Stimulated activated naive B cell treated with anti-CD40 and anti-IgM and Interleukin-4, amounts not matched to agents 10 μg/mL and 1 μg/mL and 100 μg/mL, for 72 hours (primary cell): ENCODE measurements around the gene SYT8.
A peak's percentile ranks its signal among the peaks of the same experiment; 100 is the strongest.

Experiments used
- ATAC-seq, 2 donors: fragments of 150-1000 bp; cut with Tn5 transposase; replicated peaks; 2 replicates each; pipeline ENCODE4 v1.10.0; 2021; ENCODE audit warnings: moderate library complexity in 1 of 2
- DNase-seq: peaks from one replicate; pipeline ENCODE4 v3.0.0; 2021
- H3K27ac Mint-ChIP-seq: one replicate; pipeline ENCODE4 v1.8.0; 2022; ENCODE audit warnings: mild to moderate bottlenecking, mixed read lengths
- H3K27me3 Mint-ChIP-seq, 2 donors: one replicate each; pipeline ENCODE4 v1.8.0; 2022; ENCODE audit warnings: mixed read lengths in 2 of 2
- H3K36me3 Mint-ChIP-seq, 2 donors: one replicate each; pipeline ENCODE4 v1.8.0; 2022; ENCODE audit warnings: mixed read lengths in 2 of 2, mild to moderate bottlenecking in 1 of 2
- H3K4me1 Mint-ChIP-seq, 2 donors: one replicate each; pipeline ENCODE4 v1.8.0; 2022; ENCODE audit warnings: mixed read lengths in 2 of 2, mild to moderate bottlenecking in 1 of 2
- H3K4me3 Mint-ChIP-seq, 2 donors: one replicate each; pipeline ENCODE4 v1.8.0; 2022; ENCODE audit warnings: mild to moderate bottlenecking in 2 of 2, mixed read lengths in 2 of 2, moderate library complexity in 1 of 2
- H3K9me3 Mint-ChIP-seq, 2 donors: one replicate each; pipeline ENCODE4 v1.8.0; 2022; ENCODE audit warnings: mixed read lengths in 2 of 2, mild to moderate bottlenecking in 1 of 2

The SYT8 gene

GRCh38 chr11:1851468-1852180 is 16.8 kb downstream of the SYT8 start:
- peaks cover 3 to 19% of the 10 kb centered on the region in 2 donors for H3K36me3 Mint-ChIP-seq
- H3K27ac Mint-ChIP-seq, result peak overlapping the region; percentile 96
- DNase-seq (no peak), ATAC-seq (no peak)
- H3K9me3 Mint-ChIP-seq, result no peaks in the 10 kb centered on the region
- H3K4me1 Mint-ChIP-seq, result peaks cover 68 to 100% of the 10 kb centered on the region in 2 donors
- peak overlapping the region; percentile 58 to 96 for H3K4me3 Mint-ChIP-seq
- H3K27me3 Mint-ChIP-seq, result no peaks in the 10 kb centered on the region

GRCh38 chr11:1852271-1852876 is 17.6 kb downstream of the SYT8 start:
- Mint-ChIP-seq H3K4me3 (peak overlapping the region; percentile 89 to 96), H3K27ac (peak overlapping the region; percentile 96), H3K27me3 (no peaks in the 10 kb centered on the region), H3K9me3 (no peaks in the 10 kb centered on the region), H3K36me3 (peaks cover 3 to 19% of the 10 kb centered on the region in 2 donors), H3K4me1 (peaks cover 62 to 93% of the 10 kb centered on the region in 2 donors)
- no peak for DNase-seq
- no peak for ATAC-seq

GRCh38 chr11:1852877-1853276 is 18.1 kb downstream of the SYT8 start, which contains the start of gene LSP1:
TSS of gene LSP1 (plus strand) at chr11:1853084. CDS start at chr11:1853145, 61 bp downstream.
- Mint-ChIP-seq H3K4me1 (peaks cover 57 to 90% of the 10 kb centered on the region in 2 donors), H3K27me3 (no peaks in the 10 kb centered on the region), H3K4me3 (peak within 1 kb of the TSS; percentile 89 to 96), H3K36me3 (peaks cover 4 to 19% of the 10 kb centered on the region in 2 donors), H3K9me3 (no peaks in the 10 kb centered on the region), H3K27ac (peak within 1 kb of the TSS; percentile 96)
- DNase-seq (peak; percentile 92), ATAC-seq (peak; percentile 60 to 72)

GRCh38 chr11:1853376-1854131 is 18.8 kb downstream of the SYT8 start:
- Mint-ChIP-seq H3K4me1 (peaks cover 57 to 90% of the 10 kb centered on the region in 2 donors), H3K36me3 (peaks cover 4 to 25% of the 10 kb centered on the region in 2 donors), H3K27ac (peak overlapping the region; percentile 96), H3K9me3 (no peaks in the 10 kb centered on the region), H3K27me3 (no peaks in the 10 kb centered on the region), H3K4me3 (peak overlapping the region; percentile 89 to 96)
- DNase-seq (no peak), ATAC-seq (no peak)

DNA sequence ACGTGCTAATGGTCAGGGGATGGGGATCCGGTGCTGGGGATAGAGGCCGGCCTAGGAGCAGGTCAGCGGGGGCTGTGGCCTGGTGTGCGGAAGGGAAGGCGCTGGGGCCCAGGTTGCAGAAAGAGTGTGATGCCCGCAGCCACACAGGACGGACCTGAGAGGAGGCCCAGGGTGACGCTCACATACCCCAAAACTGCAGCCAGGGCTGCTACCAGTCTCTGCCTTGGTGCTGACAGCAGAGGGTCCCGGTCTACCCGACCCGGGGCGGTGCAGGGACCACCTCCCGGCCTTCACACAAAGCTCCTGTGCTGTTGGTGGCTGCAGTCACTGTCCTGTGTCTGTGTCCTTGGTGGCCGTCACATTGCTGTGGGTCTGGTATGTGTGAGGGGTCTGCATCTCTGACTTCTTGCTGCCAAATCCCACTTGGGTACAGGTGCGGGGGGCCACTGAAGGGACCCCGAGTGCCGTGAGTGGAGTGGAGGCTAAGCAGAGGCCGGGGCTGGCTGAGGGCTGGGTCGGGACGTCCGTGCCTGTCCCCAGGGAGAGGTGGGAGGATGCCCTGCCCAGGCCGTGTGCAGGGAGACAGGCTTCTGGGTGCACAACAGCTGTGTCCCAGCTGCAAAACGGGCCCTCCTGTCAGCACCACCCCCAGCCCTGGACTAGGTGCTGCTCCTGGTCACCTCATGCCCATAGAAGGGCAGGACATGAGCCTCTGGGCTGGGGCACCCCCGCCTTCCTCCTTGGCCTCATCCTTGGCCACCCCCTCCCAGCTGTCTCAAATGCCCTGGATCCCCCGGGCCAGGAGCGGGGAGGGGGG is 19.6 kb downstream of the SYT8 start:
- H3K27ac Mint-ChIP-seq, result peak overlapping the region; percentile 96
- H3K4me1 Mint-ChIP-seq, result peaks cover 54 to 85% of the 10 kb centered on the region in 2 donors
- peak; percentile 46 to 51 for ATAC-seq
- peak; percentile 68 for DNase-seq
- H3K9me3 Mint-ChIP-seq, result no peaks in the 10 kb centered on the region
- H3K4me3 Mint-ChIP-seq, result peak overlapping the region; percentile 89 to 96
- H3K36me3 Mint-ChIP-seq, result peaks cover 7 to 28% of the 10 kb centered on the region in 2 donors
- no peaks in the 10 kb centered on the region for H3K27me3 Mint-ChIP-seq

GRCh38 chr11:1854949-1855885 is 20.4 kb downstream of the SYT8 start:
- DNase-seq, result peak; percentile 77

GRCh38 chr11:1855886-1856265 is 21.1 kb downstream of the SYT8 start:
- DNase-seq (no peak), ATAC-seq (no peak)
- no peaks in the 10 kb centered on the region for H3K27me3 Mint-ChIP-seq
- no peaks in the 10 kb centered on the region for H3K9me3 Mint-ChIP-seq
- peaks cover 47 to 70% of the 10 kb centered on the region in 2 donors for H3K4me1 Mint-ChIP-seq
- H3K27ac Mint-ChIP-seq, result peak overlapping the region; percentile 96
- peaks cover 7 to 28% of the 10 kb centered on the region in 2 donors for H3K36me3 Mint-ChIP-seq
- peak overlapping the region; percentile 89 to 96 for H3K4me3 Mint-ChIP-seq

More at GRCh38 chr11:1854949-1855885, 20.4 kb downstream of the SYT8 start:
- peak overlapping the region; percentile 96 for H3K27ac Mint-ChIP-seq
- no peaks in the 10 kb centered on the region for H3K9me3 Mint-ChIP-seq
- ATAC-seq, result peak; percentile 52 to 53
- peaks cover 52 to 76% of the 10 kb centered on the region in 2 donors for H3K4me1 Mint-ChIP-seq
- peaks cover 7 to 28% of the 10 kb centered on the region in 2 donors for H3K36me3 Mint-ChIP-seq
- H3K4me3 Mint-ChIP-seq, result peak overlapping the region; percentile 89 to 96
- H3K27me3 Mint-ChIP-seq, result no peaks in the 10 kb centered on the region

GRCh38 chr11:1856306-1857005 is 21.7 kb downstream of the SYT8 start:
- peaks cover 42 to 64% of the 10 kb centered on the region in 2 donors for H3K4me1 Mint-ChIP-seq

DNA sequence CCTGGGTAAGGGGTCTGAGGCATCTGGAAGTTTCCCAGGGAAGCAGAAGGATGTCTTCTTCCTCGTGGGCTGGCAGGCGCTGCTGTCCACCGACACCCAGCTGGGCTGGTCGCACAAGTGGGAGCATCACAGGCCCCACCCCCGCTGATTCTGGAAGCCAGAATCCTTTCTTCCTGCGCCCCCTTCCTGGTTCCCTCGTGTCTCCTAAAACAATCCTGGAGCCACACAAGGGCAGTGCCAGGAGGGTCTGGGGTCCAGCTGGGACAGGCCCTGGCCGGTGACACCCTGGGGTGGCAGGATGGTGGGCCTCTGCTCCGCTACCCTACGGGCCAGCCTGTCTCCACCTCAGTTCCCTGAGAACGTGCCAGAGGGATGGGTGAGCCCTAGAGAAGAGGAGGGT is 22.3 kb downstream of the SYT8 start:
- H3K27me3 Mint-ChIP-seq, result no peaks in the 10 kb centered on the region
- ATAC-seq (no peak), DNase-seq (no peak)
- H3K9me3 Mint-ChIP-seq, result no peaks in the 10 kb centered on the region
- H3K36me3 Mint-ChIP-seq, result peaks cover 7 to 28% of the 10 kb centered on the region in 2 donors
- no peak overlapping the region for H3K27ac Mint-ChIP-seq
- H3K4me3 Mint-ChIP-seq, result no peak overlapping the region
- peaks cover 36 to 58% of the 10 kb centered on the region in 2 donors for H3K4me1 Mint-ChIP-seq

More at GRCh38 chr11:1856306-1857005, 21.7 kb downstream of the SYT8 start:
- no peaks in the 10 kb centered on the region for H3K27me3 Mint-ChIP-seq
- H3K9me3 Mint-ChIP-seq, result no peaks in the 10 kb centered on the region
- H3K36me3 Mint-ChIP-seq, result peaks cover 7 to 28% of the 10 kb centered on the region in 2 donors
- peak overlapping the region; percentile 89 for H3K27ac Mint-ChIP-seq
- no peak for DNase-seq
- no peak for ATAC-seq
- peak overlapping the region; percentile 64 to 66 for H3K4me3 Mint-ChIP-seq

GRCh38 chr11:1858154-1858553 is 23.4 kb downstream of the SYT8 start:
- Mint-ChIP-seq H3K27me3 (no peaks in the 10 kb centered on the region), H3K4me1 (peaks cover 29 to 47% of the 10 kb centered on the region in 2 donors), H3K27ac (peak overlapping the region; percentile 28), H3K4me3 (no peak overlapping the region), H3K9me3 (no peaks in the 10 kb centered on the region), H3K36me3 (peaks cover 12 to 25% of the 10 kb centered on the region in 2 donors)
- ATAC-seq, result no peak
- no peak for DNase-seq

DNA sequence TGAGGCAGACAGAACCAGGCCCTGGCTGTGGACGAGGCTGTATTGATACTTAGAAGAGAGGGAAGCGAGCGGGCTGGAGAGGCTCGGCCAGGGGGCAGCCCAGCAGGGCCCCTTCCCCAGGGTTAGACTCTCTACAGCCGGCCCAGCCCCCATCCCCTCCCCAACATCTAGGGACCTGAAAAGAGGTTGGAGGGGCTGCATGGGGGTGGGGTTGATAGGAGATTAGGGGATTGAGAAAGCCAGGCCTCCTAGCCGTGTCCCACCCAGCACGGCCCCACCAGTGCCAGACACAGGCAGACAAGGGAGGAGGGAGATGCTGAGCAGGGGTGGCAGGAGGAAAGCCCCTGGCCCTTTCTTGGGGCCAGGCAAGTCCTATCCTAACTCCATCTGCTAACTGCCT is 23.8 kb downstream of the SYT8 start:
- Mint-ChIP-seq H3K27me3 (no peaks in the 10 kb centered on the region), H3K36me3 (peaks cover 13 to 21% of the 10 kb centered on the region in 2 donors), H3K27ac (peak overlapping the region; percentile 17), H3K9me3 (no peaks in the 10 kb centered on the region), H3K4me3 (no peak overlapping the region), H3K4me1 (peaks cover 30 to 43% of the 10 kb centered on the region in 2 donors)
- DNase-seq (no peak), ATAC-seq (no peak)

GRCh38 chr11:1859004-1859403 is 24.2 kb downstream of the SYT8 start:
- H3K4me3 Mint-ChIP-seq, result no peak overlapping the region
- DNase-seq, result no peak
- no peaks in the 10 kb centered on the region for H3K9me3 Mint-ChIP-seq

More at GRCh38 chr11:1859004-1859403, 24.2 kb downstream of the SYT8 start:
- no peak overlapping the region for H3K27ac Mint-ChIP-seq
- peaks cover 14 to 16% of the 10 kb centered on the region in 2 donors for H3K36me3 Mint-ChIP-seq
- H3K4me1 Mint-ChIP-seq, result peaks cover 27 to 39% of the 10 kb centered on the region in 2 donors
- no peaks in the 10 kb centered on the region for H3K27me3 Mint-ChIP-seq
- no peak for ATAC-seq
